ENCODE measurements around the gene HPD. TPM values are rescaled to one million over a fixed set of nuclear protein-coding genes. Genes with fewer than 3 reads are reported as not detected.
"Not testable (repeated sequence)": the region's sequence is repeated elsewhere in the genome, so short reads cannot be mapped to it uniquely, and the experiment has no call there.

Gene HPD
- polyA plus RNA-seq, 3 donors: 0.19 to 0.75 TPM; not detected in 1

GRCh38 chr12:121866331-121866730 is 7.7 kb upstream of the HPD start:
- H4K20me1 ChIP-seq (ENCODE audit: insufficient read depth, low read length): no peaks in the 10 kb centered on the region
- no peaks in the 10 kb centered on the region for H3K36me3 ChIP-seq (replicated peaks in 1 of 2; ENCODE audit: control insufficient read depth in 1 of 2, insufficient read depth in 2 of 2, low read length in 2 of 2)
- H3K79me2 ChIP-seq (ENCODE audit: insufficient read depth, low read length): no peaks in the 10 kb centered on the region
- H3K4me2 ChIP-seq (replicated peaks; ENCODE audit: extremely low read depth, low read length, poor library complexity, severe bottlenecking): no peak overlapping the region
- Mint-ChIP-seq H3K36me3 (no peaks in the 10 kb centered on the region), H3K4me1 (peaks cover 7% of the 10 kb centered on the region), H3K9me3 (peaks cover 0 to 1% (median 0%) of the 10 kb centered on the region in 7 donors), H3K27me3 (ENCODE audit: low read depth in 3 of 3) (peaks cover 0 to 1% (median 0%) of the 10 kb centered on the region in 3 donors), H3K27ac (no peak overlapping the region), H3K4me3 (no peak overlapping the region)
- no peak overlapping the region for H2AFZ ChIP-seq (ENCODE audit: insufficient read depth, low read depth, low read length, poor library complexity, severe bottlenecking)
- H3K27me3 ChIP-seq (ENCODE audit: control insufficient read depth in 2 of 2, insufficient read depth in 2 of 2, low read length in 2 of 2): no peaks in the 10 kb centered on the region
- no peak for DNase-seq
- H3K9me3 ChIP-seq (replicated peaks in 1 of 2; ENCODE audit: control insufficient read depth in 1 of 2, insufficient read depth in 1 of 2, low read length in 2 of 2): no peaks in the 10 kb centered on the region
- no peak overlapping the region for H3K27ac ChIP-seq (ENCODE audit: low read depth in 1 of 2, low read length in 2 of 2)
- WGBS (ENCODE audit: insufficient coverage): no CpG with 5 or more reads among the region's 4 CpGs
- H3K9ac ChIP-seq (ENCODE audit: insufficient read depth, low read length, poor library complexity, severe bottlenecking): no peak overlapping the region
- peaks cover 6 to 11% of the 10 kb centered on the region in 2 donors for H3K4me1 ChIP-seq (ENCODE audit: control insufficient read depth in 1 of 2, insufficient read depth in 2 of 2, low read length in 2 of 2)
- H3K4me3 ChIP-seq (replicated peaks in 1 of 3; ENCODE audit: low read depth in 2 of 3, low read length in 3 of 3): no peak overlapping the region
- TF ChIP-seq CTCF (IDR thresholded peaks at IDR 0.05): no peak
- intact Hi-C loops (cut with micrococcal nuclease): no loop called here

- Histone ChIP-seq H3K4me1 (ENCODE audit: control insufficient read depth in 1 of 2, insufficient read depth in 2 of 2, low read length in 2 of 2) (peaks cover 6 to 13% of the 10 kb centered on the region in 2 donors), H2AFZ (ENCODE audit: insufficient read depth, low read depth, low read length, poor library complexity, severe bottlenecking) (no peak overlapping the region), H3K36me3 (replicated peaks in 1 of 2; ENCODE audit: control insufficient read depth in 1 of 2, insufficient read depth in 2 of 2, low read length in 2 of 2) (no peaks in the 10 kb centered on the region), H3K9ac (ENCODE audit: insufficient read depth, low read length, poor library complexity, severe bottlenecking) (no peak overlapping the region), H4K20me1 (ENCODE audit: insufficient read depth, low read length) (no peaks in the 10 kb centered on the region), H3K4me2 (replicated peaks; ENCODE audit: extremely low read depth, low read length, poor library complexity, severe bottlenecking) (no peak overlapping the region), H3K27ac (ENCODE audit: low read depth in 1 of 2, low read length in 2 of 2) (no peak overlapping the region), H3K9me3 (replicated peaks in 1 of 2; ENCODE audit: control insufficient read depth in 1 of 2, insufficient read depth in 1 of 2, low read length in 2 of 2) (no peaks in the 10 kb centered on the region), H3K27me3 (ENCODE audit: control insufficient read depth in 2 of 2, insufficient read depth in 2 of 2, low read length in 2 of 2) (no peaks in the 10 kb centered on the region), H3K79me2 (ENCODE audit: insufficient read depth, low read length) (no peaks in the 10 kb centered on the region), H3K4me3 (replicated peaks in 1 of 3; ENCODE audit: low read depth in 2 of 3, low read length in 3 of 3) (no peak overlapping the region)
- peaks cover 2 to 5% (median 4%) of the 10 kb centered on the region in 3 donors for H3K27me3 Mint-ChIP-seq (ENCODE audit: low read depth in 3 of 3)
- no peak overlapping the region for H3K4me3 Mint-ChIP-seq
- WGBS (ENCODE audit: insufficient coverage): 88% methylated on average over 11 of the region's 11 CpGs
- TF ChIP-seq CTCF (IDR thresholded peaks at IDR 0.05): no peak
- no peak for DNase-seq
- no peak overlapping the region for H3K27ac Mint-ChIP-seq
- peaks cover 6% of the 10 kb centered on the region for H3K4me1 Mint-ChIP-seq
- intact Hi-C loops (cut with micrococcal nuclease): no loop called here
- H3K9me3 Mint-ChIP-seq: peaks cover 0 to under 1% (median 0%) of the 10 kb centered on the region in 7 donors
- H3K36me3 Mint-ChIP-seq: peaks cover 1 to 3% of the 10 kb centered on the region in 2 donors
Measured at GRCh38 chr12:121861636-121862254, 3.1 kb upstream of the HPD start.

GRCh38 chr12:121860699-121861098 is 2.0 kb upstream of the HPD start:
- H4K20me1 ChIP-seq (ENCODE audit: insufficient read depth, low read length); H3K36me3 Mint-ChIP-seq; H3K27me3 Mint-ChIP-seq (ENCODE audit: low read depth in 3 of 3); DNase-seq; H3K9me3 ChIP-seq (replicated peaks in 1 of 2; ENCODE audit: control insufficient read depth in 1 of 2, insufficient read depth in 1 of 2, low read length in 2 of 2); H3K36me3 ChIP-seq (replicated peaks in 1 of 2; ENCODE audit: control insufficient read depth in 1 of 2, insufficient read depth in 2 of 2, low read length in 2 of 2); H3K27ac Mint-ChIP-seq; H3K9ac ChIP-seq (ENCODE audit: insufficient read depth, low read length, poor library complexity, severe bottlenecking); H3K27ac ChIP-seq (ENCODE audit: low read depth in 1 of 2, low read length in 2 of 2); H3K4me3 ChIP-seq (replicated peaks in 1 of 3; ENCODE audit: low read depth in 2 of 3, low read length in 3 of 3); H3K4me3 Mint-ChIP-seq; H3K27me3 ChIP-seq (ENCODE audit: control insufficient read depth in 2 of 2, insufficient read depth in 2 of 2, low read length in 2 of 2); H2AFZ ChIP-seq (ENCODE audit: insufficient read depth, low read depth, low read length, poor library complexity, severe bottlenecking); H3K9me3 Mint-ChIP-seq; H3K4me2 ChIP-seq (replicated peaks; ENCODE audit: extremely low read depth, low read length, poor library complexity, severe bottlenecking); intact Hi-C loops (cut with micrococcal nuclease); H3K79me2 ChIP-seq (ENCODE audit: insufficient read depth, low read length): not testable (repeated sequence)
- H3K4me1 Mint-ChIP-seq: peaks cover 16% of the 10 kb centered on the region
- H3K4me1 ChIP-seq (ENCODE audit: control insufficient read depth in 1 of 2, insufficient read depth in 2 of 2, low read length in 2 of 2): peaks cover 17 to 23% of the 10 kb centered on the region in 2 donors
- WGBS (ENCODE audit: insufficient coverage): 100% methylated on average over 2 of the region's 4 CpGs
